ENCODE results near the gene KCNE1.

DNA sequence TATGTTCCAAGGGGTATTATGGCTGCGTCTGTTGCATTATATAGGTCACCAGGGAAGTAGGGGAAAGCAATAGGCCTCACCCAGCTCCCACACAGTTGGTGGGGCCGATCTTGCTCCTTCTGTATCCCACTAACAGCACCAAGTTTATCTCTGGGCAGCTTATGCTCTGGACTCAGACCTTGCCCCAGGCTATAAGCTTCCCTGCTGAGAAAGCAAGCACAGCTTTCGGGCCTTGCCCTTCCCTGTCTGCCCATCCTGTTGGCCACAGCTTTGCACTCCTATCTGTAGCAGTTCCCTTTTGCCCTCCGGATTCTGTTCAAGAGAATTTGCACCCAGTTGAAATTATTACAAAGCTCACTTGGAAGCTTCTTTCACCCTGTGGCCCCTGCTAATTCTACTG lies 12.9 kb downstream of the KCNE1 start:
- TF ChIP-seq CTCF (CRISPR knock-in tag; IDR thresholded peaks at IDR 0.05): no peak
- TF ChIP-seq ZBTB20 (CRISPR knock-in tag; IDR thresholded peaks at IDR 0.05; ENCODE audit: borderline replicate concordance, low read depth): no peak
- no peak for TF ChIP-seq POLR2A (IDR thresholded peaks at IDR 0.05; ENCODE audit: insufficient read depth in 1 of 2, low read depth in 2 of 2, low read length in 2 of 2)
- TF ChIP-seq MXI1 (IDR thresholded peaks at IDR 0.05; ENCODE audit: borderline replicate concordance, low read depth, low read length): no peak
- TF ChIP-seq ZNF550 (CRISPR knock-in tag; IDR thresholded peaks at IDR 0.05; ENCODE audit: borderline replicate concordance): no peak
- TF ChIP-seq ZBTB3 (CRISPR knock-in tag; IDR thresholded peaks at IDR 0.05; ENCODE audit: borderline replicate concordance, low read depth): no peak
- TF ChIP-seq ZNF17 (CRISPR knock-in tag; IDR thresholded peaks at IDR 0.05): no peak
